BLaER1 (cell line): ENCODE data around the gene KLHL17.
"Not testable (repeated sequence)": the region's sequence is repeated elsewhere in the genome, so short reads cannot be mapped to it uniquely, and the experiment has no call there.

Source experiments
- H3K27ac ChIP-seq: shearing (Covaris generic); formaldehyde crosslinking; 2 replicates; pipeline ENCODE4 v1.8.1; 2022
- H3K27me3 ChIP-seq: shearing (Covaris generic); formaldehyde crosslinking; 2 replicates; pipeline ENCODE4 v1.8.1; 2022
- H3K36me3 ChIP-seq: shearing (Covaris generic); formaldehyde crosslinking; 2 replicates; pipeline ENCODE4 v1.8.1; 2022
- H3K4me1 ChIP-seq: shearing (Covaris generic); formaldehyde crosslinking; 2 replicates; pipeline ENCODE4 v1.8.1; 2022
- H3K4me2 ChIP-seq: shearing (Covaris generic); formaldehyde crosslinking; 2 replicates; pipeline ENCODE4 v1.8.1; 2022
- H3K4me3 ChIP-seq: shearing (Covaris generic); formaldehyde crosslinking; 2 replicates; pipeline ENCODE4 v1.8.1; 2022
- H3K9ac ChIP-seq: shearing (Covaris generic); formaldehyde crosslinking; 2 replicates; pipeline ENCODE4 v1.8.1; 2022
- H3K9me3 ChIP-seq: shearing (Covaris generic); formaldehyde crosslinking; 2 replicates; pipeline ENCODE4 v1.8.1; 2022
- H4K20me1 ChIP-seq: shearing (Covaris generic); formaldehyde crosslinking; 2 replicates; pipeline ENCODE4 v1.8.1; 2022
- Cebpa-rat ChIP-seq: shearing (Covaris generic); IDR thresholded peaks from 2 replicates; pipeline ENCODE4 v1.8.1; 2022

Gene KLHL17

DNA sequence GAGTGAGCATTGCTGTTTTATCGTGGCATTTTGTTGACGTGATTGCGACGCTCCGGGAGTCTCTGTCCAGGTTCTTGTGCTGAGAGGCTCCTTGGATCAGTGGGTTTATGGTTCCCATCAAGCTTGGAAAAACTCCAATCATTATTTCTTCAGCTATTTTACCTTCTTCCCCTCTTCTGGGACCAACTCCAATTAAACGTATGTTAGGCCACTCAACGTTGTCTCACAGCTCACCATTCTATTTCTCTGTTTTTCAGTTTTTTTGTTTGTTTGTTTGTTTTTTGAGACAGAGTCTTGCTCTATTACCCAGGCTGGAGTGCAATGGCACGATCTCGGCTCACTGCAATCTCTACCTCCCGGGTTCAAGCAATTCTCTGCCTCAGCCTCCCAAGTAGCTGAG is 31.5 kb downstream of the KLHL17 start:
- no peak for TF ChIP-seq Cebpa-rat
- Histone ChIP-seq H3K27me3 (peaks cover 33% of the 10 kb centered on the region), H3K27ac (no peak overlapping the region), H3K36me3 (no peaks in the 10 kb centered on the region), H3K9ac (no peak overlapping the region), H3K4me1 (no peaks in the 10 kb centered on the region), H4K20me1 (peaks cover 4% of the 10 kb centered on the region), H3K9me3 (peaks cover 5% of the 10 kb centered on the region), H3K4me3 (no peak overlapping the region), H3K4me2 (no peak overlapping the region)

DNA sequence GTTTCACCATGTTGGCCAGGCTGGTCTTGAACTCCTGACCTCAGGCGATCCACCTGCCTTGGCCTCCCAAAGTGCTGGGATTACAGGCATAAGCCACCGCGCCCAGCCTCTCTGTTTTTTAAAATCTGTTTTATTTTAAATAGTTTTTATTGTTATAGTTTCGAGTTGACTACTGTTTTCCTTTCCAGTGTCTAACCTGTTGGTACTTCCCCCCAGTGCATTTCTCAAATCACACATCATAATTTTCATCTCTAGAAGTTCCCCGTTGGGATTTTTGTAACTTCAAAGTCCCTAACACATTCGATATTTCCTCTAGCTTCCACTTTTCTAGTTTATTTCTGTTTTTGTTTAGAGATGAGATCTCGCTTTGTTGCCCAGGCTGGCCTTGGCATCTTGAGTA is 32.0 kb downstream of the KLHL17 start:
- H4K20me1 ChIP-seq = peaks cover 8% of the 10 kb centered on the region
- TF ChIP-seq Cebpa-rat = no peak
- H3K9ac ChIP-seq = no peak overlapping the region
- H3K4me2 ChIP-seq = no peak overlapping the region
- peaks cover 5% of the 10 kb centered on the region for H3K9me3 ChIP-seq
- no peaks in the 10 kb centered on the region for H3K36me3 ChIP-seq
- H3K4me1 ChIP-seq = peaks cover 3% of the 10 kb centered on the region; the same call in 1 of the 2 replicates
- H3K4me3 ChIP-seq = no peak overlapping the region
- H3K27ac ChIP-seq = no peak overlapping the region
- peaks cover 37% of the 10 kb centered on the region for H3K27me3 ChIP-seq

DNA sequence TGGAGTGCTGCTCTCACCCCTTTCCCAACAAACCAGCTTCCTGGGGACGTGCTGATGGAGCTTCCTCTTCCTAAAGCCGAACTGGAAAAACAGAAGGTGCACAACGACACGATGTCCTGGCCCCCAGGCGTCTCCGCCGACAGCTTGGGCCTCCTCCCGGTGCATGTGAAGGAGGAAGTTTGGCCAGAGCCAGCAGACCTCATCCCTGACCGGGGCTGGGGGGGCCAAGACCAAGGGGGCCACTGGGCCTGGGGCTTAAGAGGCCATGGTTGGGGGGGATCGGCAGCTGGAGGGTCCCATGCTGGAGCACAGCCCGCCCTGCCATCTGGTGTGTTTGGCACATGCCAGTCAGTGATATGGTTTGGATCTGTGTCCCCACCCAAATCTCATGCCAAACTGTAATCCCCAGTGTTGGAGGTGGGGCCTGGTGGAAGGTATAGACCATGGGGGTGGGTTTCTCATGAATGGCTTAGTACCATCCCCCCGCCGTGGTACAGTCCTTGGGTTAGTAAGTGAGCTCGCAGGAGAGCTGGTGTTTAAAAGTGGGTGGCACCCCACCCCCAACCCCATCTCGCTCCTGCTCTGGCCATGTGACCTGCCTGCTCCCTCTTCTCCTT is 33.1 kb downstream of the KLHL17 start:
- Histone ChIP-seq H4K20me1 (peaks cover 19% of the 10 kb centered on the region), H3K4me1 (peaks cover 14% of the 10 kb centered on the region), H3K27me3 (peaks cover 49% of the 10 kb centered on the region), H3K36me3 (no peaks in the 10 kb centered on the region), H3K27ac (no peak overlapping the region), H3K4me2 (no peak overlapping the region), H3K9ac (no peak overlapping the region), H3K4me3 (no peak overlapping the region), H3K9me3 (peaks cover 5% of the 10 kb centered on the region)
- no peak for TF ChIP-seq Cebpa-rat

DNA sequence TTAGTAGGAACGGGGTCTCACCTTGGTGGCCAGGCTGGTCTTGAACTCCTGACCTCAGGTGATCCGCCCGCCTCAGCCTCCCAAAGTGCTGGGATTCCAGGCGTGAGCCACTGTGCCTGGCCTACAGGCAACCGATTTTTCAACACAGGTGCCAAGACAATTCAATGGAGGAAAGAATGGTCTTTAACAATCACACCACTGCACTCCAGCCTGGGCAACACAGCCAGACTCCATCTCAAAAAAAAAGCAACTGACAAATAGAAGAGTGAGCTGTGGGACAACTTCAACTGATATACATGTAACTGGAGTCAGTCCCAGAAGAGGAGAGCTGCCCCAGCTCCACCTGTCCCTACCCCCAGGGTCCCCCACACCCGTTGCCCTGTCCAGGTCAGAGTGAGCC is 34.2 kb downstream of the KLHL17 start:
- H3K36me3 ChIP-seq = not testable (repeated sequence)

DNA sequence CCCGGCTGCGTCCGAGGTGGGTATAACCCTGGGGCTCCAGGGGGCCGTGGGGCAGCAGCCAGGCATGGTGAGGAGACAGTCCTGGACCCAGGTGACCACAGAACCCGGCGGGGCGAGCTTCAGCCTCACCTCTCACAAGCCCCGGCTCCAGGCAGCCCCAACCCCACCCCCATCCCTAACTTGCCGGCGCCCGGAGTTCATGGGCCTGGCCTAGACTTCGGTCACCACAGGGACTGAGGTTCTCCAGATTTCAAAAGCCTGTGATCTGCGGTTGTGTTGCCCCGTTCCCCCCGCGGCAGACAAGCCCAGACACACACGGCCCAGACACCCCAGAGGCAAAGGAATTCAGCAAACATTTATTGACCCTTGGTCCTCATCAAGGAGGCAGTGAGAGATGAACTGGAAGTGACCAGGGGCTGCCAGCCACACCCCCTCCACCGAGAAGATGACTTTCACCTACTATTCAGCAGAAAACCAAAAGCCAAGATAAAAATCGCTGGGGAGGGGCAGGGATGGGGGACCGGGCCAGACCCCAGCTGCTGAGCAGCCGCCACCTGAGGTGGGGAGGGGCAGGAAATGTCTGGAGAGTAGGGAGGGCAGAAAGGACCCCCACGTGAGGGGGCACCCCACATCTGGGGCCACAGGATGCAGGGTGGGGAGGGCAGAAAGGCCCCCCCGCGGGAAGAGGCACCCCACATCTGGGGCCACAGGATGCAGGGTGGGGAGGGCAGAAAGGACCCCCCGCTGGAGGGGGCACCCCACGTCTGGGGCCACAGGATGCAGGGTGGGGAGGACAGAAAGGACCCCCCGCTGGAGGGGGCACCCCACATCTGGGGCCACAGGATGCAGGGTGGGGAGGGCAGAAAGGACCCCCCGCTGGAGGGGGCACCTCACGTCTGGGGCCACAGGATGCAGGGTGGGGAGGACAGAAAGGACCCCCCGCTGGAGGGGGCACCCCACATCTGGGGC is 35.6 kb downstream of the KLHL17 start:
- H3K4me1 ChIP-seq = peaks cover 37% of the 10 kb centered on the region
- H3K9ac ChIP-seq = no peak overlapping the region
- H4K20me1 ChIP-seq = peaks cover 41% of the 10 kb centered on the region
- H3K27me3 ChIP-seq = peaks cover 73% of the 10 kb centered on the region
- H3K4me2 ChIP-seq = no peak overlapping the region
- H3K36me3 ChIP-seq = no peaks in the 10 kb centered on the region
- no peak overlapping the region for H3K4me3 ChIP-seq
- no peak for TF ChIP-seq Cebpa-rat
- H3K9me3 ChIP-seq = peaks cover 5% of the 10 kb centered on the region
- H3K27ac ChIP-seq = no peak overlapping the region

More for the DNA sequence above, 34.2 kb downstream of the KLHL17 start:
- Histone ChIP-seq H3K4me1 (peaks cover 23% of the 10 kb centered on the region), H3K27me3 (peaks cover 59% of the 10 kb centered on the region), H4K20me1 (peaks cover 27% of the 10 kb centered on the region)
- not testable (repeated sequence) for H3K9ac ChIP-seq, H3K4me2 ChIP-seq, H3K9me3 ChIP-seq, H3K4me3 ChIP-seq, H3K27ac ChIP-seq

DNA sequence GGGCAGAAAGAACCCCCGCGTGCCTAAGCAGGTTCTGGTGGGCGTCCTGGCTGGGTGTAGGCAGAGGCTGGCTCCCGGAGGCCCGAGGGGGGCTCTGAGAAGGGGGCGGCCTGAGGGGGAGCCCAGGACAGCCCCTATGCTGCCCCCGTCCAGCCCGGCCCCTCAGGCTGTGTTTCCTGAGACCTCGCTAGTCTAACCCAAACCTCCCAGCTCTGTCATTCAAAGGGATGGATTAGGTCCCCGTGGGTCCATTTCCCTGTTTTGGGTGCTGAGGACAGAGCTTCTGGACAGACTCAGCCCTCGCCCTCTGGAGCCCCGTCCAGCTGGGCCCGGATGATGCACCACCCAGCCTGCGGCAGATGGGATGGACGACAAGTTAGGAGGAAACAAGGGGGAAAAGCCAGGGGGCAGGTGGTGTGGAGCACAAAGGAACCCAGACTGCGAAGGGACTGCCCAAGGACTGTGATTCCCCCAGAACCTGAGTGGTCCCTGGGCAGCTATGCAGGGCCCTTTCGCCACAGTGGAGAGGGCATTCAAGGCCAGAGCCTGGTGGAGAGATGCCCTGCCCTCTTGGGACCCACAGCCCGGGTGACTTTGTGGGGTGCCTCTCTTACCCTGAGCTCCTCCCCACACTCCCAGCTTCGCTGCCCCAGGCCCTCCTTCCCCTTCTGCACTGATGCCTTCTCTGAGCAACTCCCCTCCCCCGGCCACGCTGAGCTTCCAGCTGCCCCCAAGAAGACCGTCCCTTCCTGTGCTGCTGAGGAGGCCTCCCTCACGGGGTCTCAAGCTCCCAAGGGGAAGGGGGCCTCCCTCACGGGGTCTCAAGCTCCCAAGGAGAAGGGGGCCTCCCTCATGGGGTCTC is 36.7 kb downstream of the KLHL17 start:
- H3K4me1 ChIP-seq = peaks cover 48% of the 10 kb centered on the region
- H4K20me1 ChIP-seq = peaks cover 50% of the 10 kb centered on the region
- H3K9me3 ChIP-seq = no peaks in the 10 kb centered on the region
- H3K4me2 ChIP-seq = no peak overlapping the region
- no peak overlapping the region for H3K27ac ChIP-seq
- no peaks in the 10 kb centered on the region for H3K36me3 ChIP-seq
- no peak overlapping the region for H3K9ac ChIP-seq
- peaks cover 84% of the 10 kb centered on the region for H3K27me3 ChIP-seq
- no peak for TF ChIP-seq Cebpa-rat
- H3K4me3 ChIP-seq = no peak overlapping the region

DNA sequence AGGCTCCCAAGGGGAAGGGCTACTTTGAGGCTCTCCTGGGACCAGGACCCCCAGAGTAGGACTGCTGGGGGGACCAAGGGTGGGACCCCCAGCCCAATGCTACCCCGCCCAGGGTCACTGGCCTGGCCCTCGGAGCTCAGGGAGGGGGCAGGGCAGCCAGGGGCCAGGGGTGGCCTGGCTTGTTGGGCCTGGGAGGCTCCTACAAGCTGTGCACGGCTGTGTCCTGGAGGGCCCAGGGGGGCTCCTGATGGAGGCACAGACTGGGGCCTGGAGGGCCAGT is 37.3 kb downstream of the KLHL17 start:
- H3K4me1 ChIP-seq = peaks cover 54% of the 10 kb centered on the region
- no peak overlapping the region for H3K9ac ChIP-seq
- H4K20me1 ChIP-seq = peaks cover 56% of the 10 kb centered on the region
- no peak overlapping the region for H3K4me3 ChIP-seq
- no peaks in the 10 kb centered on the region for H3K36me3 ChIP-seq
- no peaks in the 10 kb centered on the region for H3K9me3 ChIP-seq
- peaks cover 90% of the 10 kb centered on the region for H3K27me3 ChIP-seq
- no peak overlapping the region for H3K27ac ChIP-seq
- no peak for TF ChIP-seq Cebpa-rat
- no peak overlapping the region for H3K4me2 ChIP-seq

DNA sequence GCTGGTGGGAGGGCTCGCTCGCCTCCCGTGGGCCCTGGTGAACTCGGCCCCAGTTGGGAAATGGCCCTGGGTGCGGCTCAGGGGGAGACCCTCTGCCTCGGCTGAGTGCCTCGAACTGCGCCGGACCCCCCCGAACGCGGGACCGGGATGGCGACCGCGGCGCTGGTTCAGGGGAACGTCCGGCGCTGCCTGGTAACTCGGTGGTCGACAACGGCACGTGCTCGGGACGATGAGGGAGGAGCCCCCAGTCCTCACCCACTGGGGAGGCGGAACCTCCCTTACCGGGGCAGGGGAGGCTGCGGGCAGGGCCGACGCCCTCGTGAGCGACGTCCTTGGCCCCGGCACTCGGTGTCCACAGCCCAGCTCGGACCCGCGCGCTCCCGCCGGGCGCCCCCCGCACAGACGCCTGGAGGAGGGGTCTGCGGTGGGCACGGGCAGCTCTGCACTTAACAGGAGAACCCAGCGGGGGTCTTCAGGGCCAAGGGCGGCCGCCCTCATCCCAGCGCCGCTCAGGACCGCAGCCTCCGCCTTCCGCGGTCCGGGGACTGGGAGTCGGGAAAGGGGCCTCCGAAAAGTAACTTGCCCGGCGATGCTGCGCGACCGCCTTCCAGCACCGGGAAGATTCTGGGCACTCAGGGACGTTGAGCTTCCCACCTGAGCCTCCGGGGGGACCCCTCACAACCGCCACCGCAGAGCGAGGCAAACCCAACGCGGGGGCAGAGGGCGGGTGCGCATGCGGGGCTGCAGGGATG is 37.8 kb downstream of the KLHL17 start:
- Histone ChIP-seq H3K4me3 (peak overlapping the region; percentile 70; the same call in 1 of the 2 replicates), H3K9me3 (no peaks in the 10 kb centered on the region), H3K9ac (no peak overlapping the region), H3K27me3 (peaks cover 95% of the 10 kb centered on the region), H3K27ac (no peak overlapping the region), H3K4me2 (peak overlapping the region; percentile 88), H3K4me1 (peaks cover 59% of the 10 kb centered on the region), H3K36me3 (no peaks in the 10 kb centered on the region), H4K20me1 (peaks cover 61% of the 10 kb centered on the region)
- TF ChIP-seq Cebpa-rat = no peak

DNA sequence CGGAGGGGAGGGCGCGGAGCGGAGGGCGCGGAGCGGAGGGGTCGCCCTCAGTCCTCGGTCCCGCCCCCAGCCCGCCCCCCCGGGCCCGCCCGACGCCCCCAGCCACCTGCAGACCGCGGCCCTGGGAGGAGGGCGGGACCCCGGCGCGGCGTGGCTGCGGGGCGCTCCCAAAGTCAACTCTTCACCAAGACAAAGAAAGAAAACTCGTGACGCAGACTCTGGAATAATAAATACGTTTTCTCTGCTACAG is 38.3 kb downstream of the KLHL17 start:
- H3K4me1 ChIP-seq = peaks cover 59% of the 10 kb centered on the region
- H3K4me3 ChIP-seq = peak overlapping the region; percentile 70
- no peaks in the 10 kb centered on the region for H3K9me3 ChIP-seq
- peaks cover 100% of the 10 kb centered on the region for H3K27me3 ChIP-seq
- no peak overlapping the region for H3K27ac ChIP-seq
- no peak for TF ChIP-seq Cebpa-rat
- H3K4me2 ChIP-seq = peak overlapping the region; percentile 88
- H3K36me3 ChIP-seq = no peaks in the 10 kb centered on the region
- H3K9ac ChIP-seq = peak overlapping the region; percentile 60
- peaks cover 65% of the 10 kb centered on the region for H4K20me1 ChIP-seq
